NCI-H82 (cell line): ENCODE measurements around the gene KPNA4.

Experiments used
- DNase-seq: peaks from one replicate; lab custom pipeline; 2025; lab: John Stamatoyannopoulos, UW

The KPNA4 gene

GRCh38 chr3:160449636-160450598 lies 115.5 kb downstream of the KPNA4 start, which contains the start of gene TRIM59:
Gene TRIM59 (minus strand): TSS chr3:160449786. CDS start chr3:160439183, 10,603 bp downstream.
- DNase-seq: no peak

- no peak for DNase-seq
Measured at GRCh38 chr3:160448845-160449635, 116.3 kb downstream of the KPNA4 start.

- no peak for DNase-seq
Measured at GRCh38 chr3:160447544-160447943, 117.8 kb downstream of the KPNA4 start.

GRCh38 chr3:160446522-160447056 lies 118.8 kb downstream of the KPNA4 start:
- DNase-seq: no peak

- DNase-seq: no peak
Measured at GRCh38 chr3:160445854-160446253, 119.5 kb downstream of the KPNA4 start.
